Skin epidermis (tissue), 12 donors: ENCODE results near the gene MTF1.

Source experiments
- H3K27ac ChIP-seq, 21 experiments: fragments of 200-600 bp; sonication (generic) in 11 of 21; one replicate each; pipeline ENCODE4 v1.5.0; 2020; ENCODE audit warnings: mild to moderate bottlenecking in 3 of 21, inconsistent platforms in 2 of 21, moderate library complexity in 2 of 21
- H3K4me3 ChIP-seq, 7 experiments: fragments of 200-600 bp; sonication (generic) in 2 of 7; one replicate each; pipeline ENCODE4 v1.5.0; 2020; ENCODE audit warnings: inconsistent platforms in 2 of 7, mild to moderate bottlenecking in 2 of 7, moderate library complexity in 1 of 7

MTF1 gene

DNA sequence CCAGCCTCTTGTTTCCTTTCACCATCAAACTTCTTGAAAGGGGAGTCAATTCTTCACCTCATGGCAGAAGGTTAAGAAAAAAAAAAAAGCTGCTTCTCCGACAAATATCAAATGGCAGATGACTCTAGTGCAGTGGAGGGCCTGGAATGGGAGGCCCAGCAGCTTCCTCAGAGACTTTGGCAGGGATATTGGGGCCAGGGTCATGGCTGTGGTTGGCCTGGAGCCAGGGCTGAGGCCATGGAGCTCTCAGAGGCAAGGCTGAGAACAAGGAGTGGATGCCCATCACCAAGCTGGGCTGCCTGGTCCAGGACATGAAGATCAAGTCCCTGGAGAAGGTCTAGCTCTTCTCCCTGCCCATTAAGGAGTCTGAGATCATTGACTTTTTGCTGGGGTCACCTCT lies 18.7 kb downstream of the MTF1 start:
- no peak overlapping the region for H3K4me3 ChIP-seq
- H3K27ac ChIP-seq: no peak overlapping the region

DNA sequence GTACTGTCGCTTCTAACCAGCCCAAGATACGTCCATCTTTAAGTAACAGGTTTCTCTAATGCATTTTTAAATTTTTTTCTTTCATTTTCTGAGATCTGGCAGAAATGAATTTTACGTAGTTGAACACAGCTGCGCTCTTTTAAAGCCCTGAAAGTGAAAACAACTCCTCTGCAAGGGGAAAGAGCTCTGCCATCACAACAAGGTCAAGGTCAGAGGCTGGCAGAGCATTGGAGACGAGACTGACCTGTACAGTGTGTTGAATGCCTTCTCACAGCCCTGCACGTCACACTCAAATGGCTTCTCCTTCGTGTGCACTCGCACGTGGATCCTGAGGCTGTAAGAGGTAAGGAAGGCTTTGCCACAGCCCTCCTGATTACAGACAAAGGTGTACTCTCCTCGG lies 19.7 kb downstream of the MTF1 start:
- Histone ChIP-seq H3K27ac (no peak overlapping the region), H3K4me3 (no peak overlapping the region)

DNA sequence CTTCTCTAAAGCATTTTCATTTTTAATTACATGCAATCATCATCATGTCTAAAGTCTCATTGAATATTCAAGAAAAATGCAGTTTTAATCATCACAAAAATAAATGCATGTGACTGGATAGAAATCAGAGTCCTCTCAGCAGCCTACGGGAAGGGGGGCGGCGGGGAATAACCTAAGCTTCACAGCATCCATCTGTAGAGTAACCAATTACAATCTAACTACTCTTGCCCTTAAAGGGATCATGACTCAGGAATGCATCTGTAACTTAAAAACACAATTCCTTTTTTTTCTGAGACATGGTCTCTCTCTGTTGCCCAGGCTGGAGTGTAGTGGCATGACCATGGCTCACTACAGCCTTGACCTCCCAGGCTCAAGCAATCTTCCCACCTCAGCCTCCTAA lies 22.6 kb downstream of the MTF1 start:
- Histone ChIP-seq H3K27ac (no peak overlapping the region), H3K4me3 (no peak overlapping the region)

DNA sequence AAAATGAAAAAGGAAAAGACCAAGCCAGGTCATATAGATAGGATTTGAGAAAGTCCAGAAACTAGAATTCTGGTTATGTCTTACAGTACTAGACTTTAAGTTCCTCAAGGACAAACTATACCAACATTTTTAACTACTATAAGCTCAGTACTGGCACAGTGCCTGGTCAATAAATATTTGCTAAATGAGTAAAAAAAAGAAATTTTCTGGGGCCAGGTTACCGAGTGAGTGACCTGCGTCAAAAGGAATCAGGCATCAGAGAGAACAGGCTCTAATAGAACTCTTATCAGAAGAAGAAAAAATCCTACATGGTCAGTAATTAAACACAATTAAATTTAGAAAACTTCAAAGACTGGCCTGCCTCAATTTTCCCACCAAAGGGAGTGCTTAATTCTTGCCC lies 27.6 kb downstream of the MTF1 start:
- Histone ChIP-seq H3K27ac (no peak overlapping the region), H3K4me3 (no peak overlapping the region)

DNA sequence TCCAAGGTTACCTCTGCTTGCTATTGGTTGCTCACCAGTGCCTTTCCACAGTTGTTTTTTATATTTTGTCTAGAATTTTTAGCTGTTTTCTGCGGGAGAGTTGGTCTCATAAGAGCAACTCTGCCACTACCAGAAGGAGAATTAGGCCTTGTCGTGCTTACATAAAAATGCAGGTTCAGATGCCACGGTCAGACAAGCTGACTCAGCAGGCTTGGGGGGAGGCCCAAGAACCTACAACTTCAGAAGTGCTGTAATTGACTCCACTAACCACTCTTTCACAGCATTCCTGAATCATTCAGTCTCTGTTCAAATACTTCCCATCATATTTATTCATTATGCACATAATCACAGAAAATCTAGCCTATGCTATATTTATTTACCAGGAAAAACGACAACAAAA lies 28.3 kb downstream of the MTF1 start:
- no peak overlapping the region for H3K4me3 ChIP-seq
- H3K27ac ChIP-seq: no peak overlapping the region

DNA sequence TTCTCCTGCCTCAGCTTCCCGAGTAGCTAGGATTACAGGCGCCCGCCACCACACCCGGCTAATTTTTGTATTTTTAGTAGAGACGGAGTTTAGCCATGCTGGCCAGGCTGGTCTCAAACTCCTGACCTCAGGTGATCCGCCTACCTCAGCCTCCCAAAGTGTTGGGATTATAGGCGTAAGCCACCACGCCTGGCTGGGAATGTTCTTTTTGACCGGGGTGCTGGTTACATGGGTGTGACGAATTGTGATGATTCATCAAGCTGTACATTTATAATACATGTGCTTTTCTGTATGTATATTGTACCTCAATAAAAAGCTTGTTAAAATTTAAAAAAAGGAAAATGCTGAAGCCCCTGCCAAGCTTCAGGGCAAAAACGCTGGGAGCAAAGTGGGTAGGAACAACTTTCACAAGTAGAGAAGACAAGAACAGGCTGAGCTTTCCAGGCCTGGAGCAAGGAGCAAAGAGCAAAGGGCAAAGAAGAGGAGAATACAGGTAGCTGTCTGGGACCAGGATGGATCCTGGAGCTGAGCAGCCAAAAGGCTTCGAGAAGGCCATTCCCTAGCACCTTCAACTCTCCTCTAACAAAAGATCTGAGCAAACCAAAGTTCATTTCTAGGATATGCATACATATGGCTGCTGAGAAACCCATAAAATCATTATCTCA lies 30.9 kb downstream of the MTF1 start:
- Histone ChIP-seq H3K27ac (no peak overlapping the region), H3K4me3 (no peak overlapping the region)

DNA sequence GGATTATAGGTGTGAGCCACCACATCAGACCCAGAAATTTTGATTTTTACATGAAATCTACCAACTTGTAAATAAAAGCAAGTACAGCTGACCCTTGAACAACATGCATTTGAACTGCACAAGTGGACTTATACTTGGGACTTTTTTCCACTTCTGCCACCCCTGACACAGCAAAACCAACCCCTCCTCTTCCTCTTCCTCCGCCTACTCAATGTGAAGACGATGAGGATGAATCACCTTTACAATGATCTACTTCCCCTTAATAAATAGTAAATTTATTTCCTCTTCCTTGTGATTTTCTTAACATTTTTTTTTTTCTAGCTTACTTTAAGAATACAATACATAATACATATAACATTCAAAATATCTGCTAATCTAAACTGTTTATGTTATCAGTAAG lies 33.9 kb downstream of the MTF1 start:
- Histone ChIP-seq H3K27ac (peak overlapping the region in 3 of 21 experiments; percentile 29 to 45 (median 37)), H3K4me3 (no peak overlapping the region)

DNA sequence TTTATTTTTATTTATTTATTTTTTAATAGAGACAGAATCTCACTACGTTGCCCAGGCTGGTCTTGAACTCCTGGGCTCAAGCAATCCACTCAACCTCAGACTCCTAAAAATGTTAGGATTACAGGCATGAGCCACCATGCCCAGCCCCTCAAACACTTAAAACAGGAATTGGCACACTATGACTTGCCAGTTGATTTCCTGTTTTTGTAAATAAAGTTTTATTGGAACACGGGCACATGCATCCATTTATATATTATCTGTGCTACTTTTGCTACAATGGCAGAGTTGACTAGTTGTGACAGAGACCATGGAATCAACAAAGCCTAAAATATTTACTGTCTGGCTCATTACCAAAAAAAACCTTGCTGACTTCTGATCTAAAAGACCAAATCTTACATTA lies 35.4 kb downstream of the MTF1 start:
- Histone ChIP-seq H3K27ac (no peak overlapping the region), H3K4me3 (no peak overlapping the region)

DNA sequence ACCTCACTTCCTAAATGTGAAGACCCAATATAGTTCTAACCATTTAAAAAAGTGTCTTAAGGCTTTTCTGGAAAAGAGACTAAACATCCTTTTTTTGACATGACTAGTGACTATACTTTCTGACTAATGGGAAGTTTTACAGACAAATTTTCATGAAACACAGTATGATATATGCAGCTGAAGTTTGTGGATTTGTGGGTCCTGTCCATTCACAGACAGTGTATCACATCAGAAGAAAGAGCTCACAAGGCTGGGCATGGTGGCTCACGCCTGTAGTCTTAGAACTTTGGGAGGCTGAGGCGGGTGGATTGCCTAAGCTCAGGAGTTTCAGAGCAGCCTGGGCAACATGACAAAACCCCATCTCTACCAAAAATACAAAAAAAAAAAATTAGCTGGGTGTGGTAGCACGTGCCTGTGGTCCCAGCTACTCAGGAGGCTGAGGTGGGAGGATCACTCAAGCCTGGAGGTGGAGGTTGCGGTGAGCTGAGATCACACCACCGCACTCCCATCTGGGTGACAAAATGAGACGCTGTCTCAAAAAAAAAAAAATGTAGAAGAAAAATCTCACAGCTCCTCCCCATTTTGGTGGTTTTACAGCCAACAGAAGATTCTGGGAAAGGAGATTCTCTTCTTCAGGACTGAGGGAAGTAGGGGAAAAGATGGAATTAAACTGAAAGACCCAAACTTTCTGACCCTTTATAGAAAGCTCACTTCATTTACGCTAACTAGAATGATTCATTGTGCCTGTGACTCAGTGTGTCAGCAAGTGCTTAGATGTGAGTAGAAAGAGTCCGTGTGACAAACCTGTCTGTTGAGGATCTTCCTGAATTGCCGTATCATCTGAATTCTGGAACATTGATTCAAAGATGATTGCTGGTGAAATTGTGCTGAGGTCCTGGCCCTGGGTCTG lies 36.2 kb downstream of the MTF1 start:
- Histone ChIP-seq H3K27ac (no peak overlapping the region), H3K4me3 (no peak overlapping the region)

DNA sequence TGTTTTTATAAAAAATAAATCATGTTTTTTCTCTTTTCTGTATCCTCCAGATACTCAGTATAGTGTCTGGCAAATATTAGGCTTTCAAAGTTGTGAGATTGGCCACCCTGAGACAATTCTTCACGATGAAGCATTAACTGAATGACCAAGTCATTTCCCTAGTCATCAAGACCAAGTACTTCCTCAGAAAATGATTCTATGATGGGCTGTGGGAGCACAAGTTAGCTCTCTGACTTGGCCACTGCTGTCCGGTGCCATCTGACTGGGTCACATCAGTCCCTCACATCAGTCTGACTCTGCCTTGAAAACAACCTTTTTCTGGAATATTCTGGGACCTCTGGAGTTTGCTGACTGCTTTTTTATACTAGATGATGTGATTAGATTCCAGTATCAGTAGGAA lies 37.9 kb downstream of the MTF1 start:
- no peak overlapping the region for H3K27ac ChIP-seq
- H3K4me3 ChIP-seq: no peak overlapping the region

DNA sequence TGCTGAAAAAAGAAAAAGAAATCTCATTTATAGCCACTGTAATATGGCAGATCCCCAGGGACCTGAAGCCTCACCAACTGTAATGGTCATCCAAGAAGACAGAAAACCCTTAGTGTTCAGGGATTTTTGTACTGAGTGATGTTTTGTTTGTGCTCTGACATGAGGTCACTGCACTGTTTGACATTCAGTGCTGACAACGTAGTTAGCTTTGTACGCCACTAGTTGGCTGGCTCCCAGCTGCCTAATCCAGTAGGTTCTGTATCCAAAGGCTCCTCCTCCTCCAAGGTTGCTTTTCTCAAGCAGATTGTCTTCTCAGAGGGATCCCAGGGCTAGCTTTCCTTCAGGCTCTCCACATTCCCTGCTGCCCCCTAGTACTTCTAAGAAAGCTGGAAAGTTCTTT lies 41.9 kb downstream of the MTF1 start:
- Histone ChIP-seq H3K4me3 (no peak overlapping the region), H3K27ac (peak overlapping the region in 1 of 21 experiments; percentile 10)

DNA sequence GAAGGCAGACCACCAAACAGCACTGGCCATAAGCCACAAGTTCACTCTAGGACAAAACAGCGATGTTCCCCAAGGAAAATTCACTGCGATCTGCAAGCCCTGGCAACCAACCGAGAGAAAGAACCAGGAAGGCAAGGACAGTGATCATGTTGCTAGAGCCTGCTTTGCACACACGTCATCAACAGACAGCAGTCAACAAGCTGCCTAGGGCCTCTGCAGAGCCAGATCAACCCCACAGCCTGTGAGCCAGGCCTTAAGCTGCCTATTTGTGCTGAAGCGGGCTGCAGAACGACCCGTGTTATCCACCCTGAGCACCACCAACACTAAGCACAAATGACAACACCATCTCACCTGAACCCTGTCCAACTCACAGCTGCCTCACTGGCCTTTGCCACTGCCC lies 45.1 kb downstream of the MTF1 start:
- no peak overlapping the region for H3K27ac ChIP-seq
- H3K4me3 ChIP-seq: no peak overlapping the region

DNA sequence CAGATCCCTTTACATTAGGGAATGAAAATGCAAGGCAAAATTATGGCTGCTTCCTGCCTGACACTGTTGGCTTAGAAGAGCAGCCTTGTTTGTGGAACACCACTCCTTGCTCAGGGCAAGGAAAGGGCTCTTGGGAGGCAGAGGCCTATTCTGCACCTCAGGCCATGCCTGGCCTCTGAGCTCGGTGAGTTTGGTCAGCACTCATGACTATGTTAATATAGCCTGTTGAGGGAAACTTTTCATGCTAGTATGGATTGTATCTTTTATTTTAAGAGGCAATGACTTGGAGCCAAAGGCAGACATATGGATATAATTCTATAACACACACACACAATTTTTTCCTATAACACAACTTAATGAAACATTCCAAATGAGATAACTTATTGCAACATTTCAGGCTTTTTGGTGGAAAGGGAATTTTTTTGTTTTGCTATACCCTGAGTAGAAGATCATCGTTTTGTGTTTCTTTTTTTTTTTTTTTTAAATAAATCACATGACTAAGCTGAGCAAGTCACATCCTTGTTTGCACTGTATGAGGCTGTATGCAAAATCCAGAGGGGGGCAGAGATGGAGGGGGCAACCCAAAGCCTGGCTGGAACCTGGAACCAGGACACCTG lies 45.8 kb downstream of the MTF1 start:
- no peak overlapping the region for H3K27ac ChIP-seq
- H3K4me3 ChIP-seq: no peak overlapping the region

DNA sequence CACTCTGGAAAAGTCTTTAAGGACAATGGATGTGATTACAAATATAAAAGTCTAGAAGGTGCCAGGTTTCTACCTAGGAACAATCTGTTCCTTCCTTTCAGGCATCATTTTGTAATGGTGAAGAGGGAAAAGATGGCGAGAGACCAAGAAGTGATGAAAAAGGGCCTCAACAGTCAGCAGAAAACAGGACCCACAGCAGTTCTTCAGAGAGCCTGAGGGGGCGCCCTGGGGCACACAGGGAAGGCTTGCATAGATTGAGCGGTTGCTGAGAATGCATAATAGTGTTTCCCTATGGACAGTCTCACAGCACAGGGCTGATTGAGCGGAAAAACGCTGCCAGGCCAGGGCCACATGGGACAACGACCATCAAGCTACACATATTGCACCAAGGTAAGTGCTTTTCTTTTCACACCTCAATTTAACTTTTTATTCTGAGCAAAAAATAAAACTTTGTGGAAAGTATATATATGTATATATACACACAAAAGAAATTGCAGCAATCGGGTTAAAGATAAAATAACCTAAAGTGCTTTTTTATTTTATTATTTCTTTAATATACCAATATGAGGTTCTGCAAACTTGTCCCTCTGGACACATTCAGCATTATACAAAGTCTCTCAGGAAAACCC lies 48.3 kb downstream of the MTF1 start:
- H3K4me3 ChIP-seq: no peak overlapping the region
- peak overlapping the region in 1 of 21 experiments; percentile 53 for H3K27ac ChIP-seq

DNA sequence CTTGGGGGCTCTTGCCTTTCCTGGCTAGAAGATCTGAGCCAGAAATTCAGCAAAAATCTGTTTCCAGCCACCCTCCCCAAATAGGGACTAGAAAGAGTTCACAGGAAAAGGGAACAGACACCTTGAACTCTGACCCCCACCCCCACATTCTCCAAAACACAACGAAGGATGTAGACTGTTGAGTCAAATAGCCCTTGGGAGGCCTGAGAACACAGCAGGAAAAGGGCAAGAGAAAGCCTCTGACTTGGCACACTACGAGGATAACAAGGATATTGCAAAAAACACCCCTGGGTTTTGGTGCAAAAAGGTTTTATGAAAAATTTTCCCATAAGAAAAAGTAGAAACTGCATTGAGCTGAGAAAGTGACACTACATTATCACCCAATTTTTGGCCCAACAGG lies 49.5 kb downstream of the MTF1 start:
- H3K27ac ChIP-seq: peak overlapping the region in 2 of 21 experiments; percentile 7 to 97

DNA sequence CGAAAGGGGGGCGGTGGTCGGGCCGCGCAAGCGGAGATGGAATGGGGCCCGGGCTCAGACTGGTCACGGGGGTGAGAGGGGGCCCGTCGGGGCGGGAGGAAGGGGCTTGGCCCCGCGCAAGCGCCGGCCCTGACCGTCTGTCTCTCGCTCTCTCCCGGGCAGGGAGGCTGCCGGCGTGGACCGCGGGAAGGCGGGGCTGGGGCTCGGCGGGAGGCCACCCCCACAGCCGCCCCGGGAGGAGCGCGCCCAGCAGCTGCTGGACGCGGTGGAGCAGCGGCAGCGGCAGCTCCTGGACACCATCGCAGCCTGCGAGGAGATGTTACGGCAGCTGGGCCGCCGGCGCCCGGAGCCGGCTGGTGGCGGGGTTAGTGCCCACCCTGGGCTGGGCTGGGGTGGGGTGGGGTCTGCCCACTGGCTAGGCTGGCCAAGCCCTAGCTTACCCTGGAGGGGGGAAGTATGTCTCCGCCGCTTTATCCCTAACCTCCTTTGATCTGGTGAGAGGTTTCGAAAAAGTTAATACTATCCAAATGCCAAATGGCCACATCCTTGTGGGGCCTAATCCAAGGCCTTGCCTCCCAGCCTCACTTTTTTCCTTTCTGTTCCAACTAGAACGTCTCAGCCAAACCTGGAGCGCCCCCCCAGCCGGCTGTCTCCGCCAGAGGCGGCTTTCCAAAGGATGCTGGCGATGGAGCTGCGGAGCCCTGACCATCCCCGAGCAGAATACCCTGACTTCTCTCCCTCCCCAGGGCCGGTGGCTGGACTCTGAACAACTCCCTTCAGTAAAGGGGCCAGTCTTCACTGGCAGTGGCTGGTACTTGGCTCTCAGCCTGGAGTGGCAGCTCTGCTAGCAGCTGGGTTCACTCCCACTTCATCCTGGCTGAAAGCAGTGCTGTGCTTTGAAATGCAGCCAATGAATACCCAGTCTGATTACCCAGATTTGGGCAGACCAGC lies 50.7 kb downstream of the MTF1 start:
- Histone ChIP-seq H3K4me3 (peak overlapping the region; percentile 55 to 89 (median 70)), H3K27ac (peak overlapping the region; percentile 66 to 97 (median 95))

More for the DNA sequence above, 49.5 kb downstream of the MTF1 start:
- H3K4me3 ChIP-seq: no peak overlapping the region

DNA sequence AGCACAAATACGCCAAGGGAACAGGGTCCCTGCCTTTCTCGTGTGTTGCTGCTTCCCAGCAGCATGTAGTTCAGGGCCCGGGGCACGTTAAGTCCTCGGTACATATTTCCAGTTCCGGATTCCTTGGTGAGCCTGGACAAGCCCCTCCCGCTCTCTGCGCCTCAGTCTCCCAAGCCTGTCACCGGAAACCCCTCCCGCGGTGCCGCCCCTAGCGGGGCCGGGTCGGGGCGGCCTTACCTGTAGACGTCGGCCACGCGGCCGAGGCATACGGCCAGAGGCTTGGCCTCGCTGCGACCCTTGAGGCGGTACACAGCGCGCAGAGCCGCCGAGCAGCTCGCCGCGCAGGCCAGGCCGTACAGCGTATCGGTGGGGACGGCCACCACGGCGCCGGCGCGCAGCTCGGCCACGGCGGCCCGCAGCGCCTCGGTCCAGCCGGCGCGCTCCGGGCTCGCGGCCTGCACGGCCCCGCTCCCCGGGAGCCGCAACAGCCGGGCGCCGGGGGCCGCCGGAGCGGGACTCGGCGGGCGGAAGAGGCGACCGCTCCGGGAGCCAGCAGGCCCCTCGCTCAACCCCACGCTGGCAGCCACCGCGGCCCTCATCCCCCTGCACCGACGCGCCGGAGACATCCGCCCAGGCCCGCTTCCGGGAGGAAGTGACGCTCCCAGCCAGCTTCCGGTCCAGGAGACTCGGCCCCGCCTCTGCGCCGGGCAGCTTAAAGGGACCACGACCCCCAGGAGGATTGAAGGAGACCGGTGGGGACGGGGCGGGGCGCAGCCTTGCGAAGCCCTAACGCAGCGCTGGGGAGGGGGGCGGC lies 51.6 kb downstream of the MTF1 start, which contains the start of the genes C1orf122 and YRDC:
C1orf122 (plus strand) TSS at position 236 of the 814 bp plus-strand sequence. CDS start 615 bp downstream, outside the sequence.
YRDC (minus strand) TSS at position 654 of the 814 bp plus-strand sequence; CDS start at position 626, 28 bp downstream.
- Histone ChIP-seq H3K4me3 (peak within 1 kb of the TSS; percentile 55 to 89 (median 70)), H3K27ac (peak within 1 kb of the TSS; percentile 66 to 97 (median 95))

DNA sequence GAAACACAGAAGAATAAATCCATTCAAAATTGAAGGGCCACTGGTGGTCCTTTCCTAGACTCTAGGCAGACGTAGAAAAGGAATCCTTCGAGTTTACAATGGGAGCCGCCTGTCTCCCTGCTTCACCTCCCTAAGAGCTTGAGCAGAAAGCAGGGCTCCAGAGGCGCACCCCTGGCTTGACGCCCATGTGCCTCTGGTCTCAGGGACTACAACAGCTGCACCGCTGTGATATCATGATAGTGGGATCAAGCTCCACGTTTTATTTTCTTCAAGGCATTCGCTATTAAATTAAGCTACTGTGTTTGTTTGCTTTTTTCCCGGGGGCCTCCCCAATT lies 52.2 kb downstream of the MTF1 start:
- H3K27ac ChIP-seq: peak overlapping the region; percentile 66 to 97 (median 95)
- peak overlapping the region; percentile 55 to 89 (median 70) for H3K4me3 ChIP-seq
